Embryonic facial prominence (tissue), 1 donor: ENCODE measurements around the gene WT1.
"Not testable (repeated sequence)": the region's sequence is repeated elsewhere in the genome, so short reads cannot be mapped to it uniquely, and the experiment has no call there.

ENCODE experiments used
- DNase-seq: peaks from one replicate; pipeline ENCODE4 v3.0.0-alpha.2; 2016; ENCODE audit errors: extremely low spot score

The WT1 gene

DNA sequence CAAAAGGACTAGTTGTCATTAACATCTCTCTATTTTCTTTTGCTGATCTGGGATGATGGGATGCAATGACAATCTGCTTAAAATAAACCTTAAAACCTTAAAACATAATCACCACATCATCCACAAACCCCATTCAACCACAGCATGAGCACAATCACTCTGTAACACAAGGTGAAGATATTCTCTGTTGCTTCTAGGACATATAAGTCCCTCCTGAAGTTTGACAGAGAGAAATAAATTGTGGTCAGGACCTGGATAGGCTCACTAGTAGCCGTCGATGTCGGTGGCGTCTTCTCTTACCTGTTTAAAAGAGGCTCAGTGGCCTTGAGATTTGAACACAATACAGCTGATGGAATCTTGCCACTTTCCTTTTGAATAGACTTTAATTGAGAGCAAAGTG lies 47.9 kb downstream of the WT1 start:
- no peak for DNase-seq

DNA sequence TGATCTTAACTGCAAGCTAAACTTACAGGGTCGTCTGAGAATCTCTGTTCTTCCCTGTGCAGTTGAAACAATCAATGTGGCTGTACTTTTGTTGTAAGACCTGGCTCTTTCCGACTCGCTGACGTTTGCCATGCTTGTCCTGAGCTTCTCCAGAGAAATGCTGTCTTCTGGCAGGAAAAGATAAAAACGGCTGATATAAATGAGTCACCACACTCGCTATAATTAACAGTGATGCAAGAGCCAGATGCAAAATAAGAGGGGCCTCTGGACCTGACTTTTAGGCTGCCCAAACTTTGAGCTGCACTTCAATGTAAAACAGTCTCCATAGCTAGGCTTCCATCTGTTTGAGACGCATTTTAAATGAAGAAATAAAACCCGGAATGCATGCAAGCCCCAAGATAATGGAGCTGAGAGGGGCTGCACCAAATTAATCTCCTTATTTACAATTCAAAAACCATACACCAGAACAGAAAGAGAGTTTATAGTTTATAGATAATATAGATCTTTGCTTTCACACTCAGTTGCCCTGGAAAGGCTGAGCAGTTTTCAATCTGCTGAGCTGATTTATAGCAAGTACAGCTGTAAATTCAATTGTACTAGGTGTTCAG lies 48.5 kb downstream of the WT1 start:
- no peak for DNase-seq

DNA sequence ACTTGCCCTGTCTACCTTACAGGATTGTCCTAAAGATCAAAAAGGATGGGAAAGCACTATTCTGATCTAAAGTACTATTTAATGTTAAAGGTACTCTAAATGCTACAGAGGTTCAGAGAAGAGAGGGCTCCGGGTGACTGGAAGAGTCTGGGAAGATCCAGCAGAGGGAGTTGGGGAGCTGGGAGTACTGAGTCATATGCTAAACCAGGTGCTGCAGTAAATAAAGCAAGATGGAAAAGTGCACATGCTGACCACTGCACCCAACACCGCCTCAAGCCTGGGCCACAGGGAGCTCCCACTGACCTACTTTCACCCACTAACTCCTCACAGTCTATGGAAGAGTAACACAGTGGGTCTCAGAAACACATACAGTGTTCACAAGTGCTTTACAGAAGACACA lies 49.3 kb downstream of the WT1 start:
- no peak for DNase-seq

DNA sequence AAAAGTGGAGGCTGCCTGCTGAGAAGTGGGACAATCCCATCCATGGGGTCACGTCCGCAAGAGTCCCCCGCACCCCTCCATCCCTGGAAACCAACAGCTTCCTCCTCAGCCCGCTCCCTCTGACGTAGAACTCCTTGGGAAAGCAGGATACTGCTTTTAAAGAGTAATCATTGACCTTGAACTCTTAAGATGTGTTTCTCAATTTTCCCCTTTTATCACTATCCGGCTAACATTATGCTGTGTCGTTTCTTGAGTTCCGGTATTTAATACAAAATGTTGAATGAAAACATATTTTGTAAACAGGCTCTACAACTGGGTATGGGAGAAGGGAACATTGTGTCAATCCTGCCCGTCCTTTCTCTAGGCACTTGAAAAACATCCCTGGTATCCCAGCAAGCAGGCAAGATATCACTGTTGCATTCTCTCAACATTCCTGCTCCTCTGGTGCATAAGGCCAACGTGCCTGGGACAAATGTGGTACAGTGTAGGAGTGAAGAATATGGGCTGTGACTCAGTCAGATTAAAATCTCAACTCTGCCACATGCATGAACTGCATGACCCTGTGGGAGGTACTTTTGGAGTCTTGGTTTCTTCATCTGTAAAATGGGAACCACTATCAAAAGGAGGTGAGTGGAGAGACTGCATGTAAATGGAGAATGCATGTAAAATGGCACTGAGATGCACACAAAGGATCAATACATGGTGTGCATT lies 52.8 kb downstream of the WT1 start:
- DNase-seq: no peak

DNA sequence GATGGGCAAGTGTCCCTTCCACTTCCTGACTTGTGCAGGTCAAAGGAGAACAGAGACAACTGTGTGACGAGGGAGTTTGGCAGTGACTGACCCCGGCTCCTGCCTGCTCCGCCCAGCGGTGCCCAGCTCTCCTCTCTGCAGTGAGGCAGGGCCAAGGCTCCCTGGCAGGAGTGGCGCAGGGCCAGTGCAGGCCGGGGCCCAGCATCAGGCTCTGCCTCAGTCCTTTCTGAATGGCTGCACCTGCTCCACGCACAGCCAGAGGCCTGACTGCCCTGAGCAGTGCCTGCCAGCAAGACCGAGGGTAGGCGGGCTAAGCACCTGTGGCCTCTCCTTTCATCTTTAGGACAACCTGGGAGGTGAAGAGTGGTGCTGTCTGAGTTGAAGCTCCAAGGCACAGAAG lies 54.2 kb downstream of the WT1 start:
- DNase-seq: no peak

DNA sequence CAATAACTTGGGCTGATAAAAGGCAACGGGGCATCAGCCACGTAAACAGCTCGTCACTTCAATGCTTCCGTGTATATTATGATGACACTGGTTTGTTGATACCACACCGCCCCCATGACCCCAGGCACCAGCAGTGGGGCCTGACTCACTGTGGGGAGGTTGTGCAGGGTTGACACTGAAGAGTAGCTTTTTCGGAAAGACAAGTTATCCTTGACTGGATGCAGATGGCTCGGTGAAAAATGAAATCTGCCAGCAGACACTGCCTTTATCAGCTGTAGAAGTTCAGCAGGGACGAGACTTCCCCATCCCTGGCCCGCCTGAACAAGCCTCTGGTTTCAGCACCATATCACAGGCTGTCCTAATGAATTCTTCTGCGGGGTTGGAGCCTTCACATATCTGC lies 55.6 kb downstream of the WT1 start:
- DNase-seq: no peak

DNA sequence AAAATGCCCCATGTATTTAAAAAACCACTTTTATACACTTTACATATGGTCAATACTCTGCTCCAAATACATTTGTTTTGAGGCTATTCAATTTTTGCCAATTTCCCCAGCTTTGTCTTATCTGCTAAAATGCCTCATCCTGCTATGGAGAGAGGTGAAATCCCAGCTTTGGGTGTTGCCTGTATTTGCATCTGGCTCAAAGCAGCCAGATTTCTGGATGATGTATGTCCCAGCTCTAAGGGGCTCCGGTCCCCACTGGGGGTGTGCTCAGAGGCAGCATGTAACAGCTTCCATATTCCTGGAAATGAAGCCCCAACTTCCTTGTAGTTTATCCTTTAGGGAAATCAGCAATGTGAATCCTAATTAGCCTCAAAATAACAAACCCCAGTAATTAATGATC lies 59.5 kb downstream of the WT1 start:
- no peak for DNase-seq

DNA sequence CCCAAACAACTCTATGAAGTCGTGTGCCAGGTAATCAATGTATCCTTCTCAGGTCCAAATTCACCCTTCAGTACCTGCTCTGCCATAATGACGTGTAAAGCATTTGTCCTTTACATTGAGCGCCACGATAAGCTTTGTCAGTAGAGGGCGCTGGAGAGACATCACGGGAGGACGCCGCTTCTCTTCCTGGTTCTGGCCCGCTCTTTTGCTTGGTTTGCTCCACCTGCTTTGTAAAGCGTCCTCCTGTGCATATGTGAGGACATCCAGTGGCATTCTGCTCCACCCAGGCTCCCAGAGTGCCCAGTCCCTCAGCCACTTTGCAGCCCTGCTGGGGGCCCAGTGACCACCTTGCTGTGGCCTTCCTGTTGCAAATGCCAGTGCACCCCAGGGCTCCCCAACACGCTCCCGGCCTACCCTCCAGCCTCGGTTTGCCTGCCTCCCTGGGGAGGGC lies 61.1 kb downstream of the WT1 start:
- DNase-seq: no peak

DNA sequence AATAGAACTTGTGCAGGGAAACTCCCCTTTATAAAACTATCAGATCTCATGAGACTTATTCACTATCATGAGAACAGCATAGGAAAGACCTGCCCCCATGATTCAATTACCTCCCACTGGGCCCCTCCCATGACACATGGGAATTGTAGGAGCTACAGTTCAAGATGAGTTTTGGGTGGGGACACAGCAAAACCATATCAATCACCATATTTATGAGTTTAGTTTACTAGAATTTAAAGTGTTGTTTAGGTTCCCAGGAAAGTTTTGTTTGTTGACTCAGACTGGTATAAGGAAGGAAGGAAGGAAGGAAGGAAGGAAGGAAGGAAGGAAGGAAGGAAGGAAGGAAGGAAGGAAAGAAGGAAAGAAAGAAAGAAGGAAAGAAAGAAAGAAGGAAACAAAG lies 65.4 kb downstream of the WT1 start:
- not testable (repeated sequence) for DNase-seq

DNA sequence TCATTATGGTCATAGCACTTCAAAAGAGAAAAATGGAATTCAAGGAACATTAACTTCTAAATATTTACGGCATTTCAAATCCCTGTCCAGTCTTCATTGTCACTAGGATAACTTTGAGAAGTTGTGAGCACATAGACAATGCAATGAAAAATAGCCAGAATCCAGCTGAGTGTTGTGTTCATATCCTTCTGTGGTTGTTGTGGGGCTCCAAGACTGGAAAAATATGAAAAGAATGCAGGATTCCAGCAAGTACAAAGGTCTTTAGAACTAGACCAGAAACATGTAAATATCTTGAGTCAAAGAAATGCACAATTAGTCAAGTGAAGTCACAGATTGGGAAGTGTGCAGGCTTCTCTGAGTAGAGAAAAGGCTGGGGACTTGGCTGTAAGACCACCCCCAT lies 68.7 kb downstream of the WT1 start:
- DNase-seq: no peak

DNA sequence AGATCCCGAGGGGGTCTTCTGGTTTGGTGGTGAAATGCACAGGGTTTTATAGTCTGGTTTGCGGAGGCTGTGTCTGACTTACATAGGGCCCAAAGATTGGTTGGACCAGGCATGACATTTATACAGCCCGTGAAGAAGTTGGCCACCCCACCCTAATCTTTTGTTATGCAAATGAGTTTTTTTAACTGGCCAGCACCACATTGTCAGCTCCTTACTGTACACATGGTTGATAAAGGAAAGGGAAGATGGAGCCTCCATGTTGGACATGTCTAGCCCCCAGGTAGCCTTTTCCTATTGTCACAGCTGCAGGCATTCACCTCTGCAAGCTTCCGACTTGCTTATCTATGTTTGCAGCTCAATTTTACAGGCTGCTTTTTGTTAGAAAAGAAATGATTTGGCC lies 70.1 kb downstream of the WT1 start:
- DNase-seq: no peak

DNA sequence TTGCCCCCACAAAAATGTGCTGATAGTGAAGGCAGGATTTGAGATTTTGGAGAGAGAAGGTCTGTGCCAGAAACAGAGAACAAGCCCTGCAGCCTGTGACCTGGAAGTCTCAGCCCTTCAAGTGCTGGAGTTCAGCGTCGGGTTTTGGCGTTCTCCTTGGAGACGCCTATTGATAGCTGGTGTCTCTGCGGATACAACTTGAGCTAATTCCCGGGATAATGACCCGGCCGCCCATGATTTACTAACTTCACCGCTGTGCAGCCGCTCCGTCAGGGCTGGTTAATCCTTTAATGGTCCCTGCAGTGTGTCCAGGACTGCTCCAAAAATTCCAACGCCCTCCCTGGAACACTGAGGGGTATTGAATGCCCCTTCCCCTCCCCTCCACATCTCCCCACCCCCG lies 76.6 kb downstream of the WT1 start:
- DNase-seq: no peak

DNA sequence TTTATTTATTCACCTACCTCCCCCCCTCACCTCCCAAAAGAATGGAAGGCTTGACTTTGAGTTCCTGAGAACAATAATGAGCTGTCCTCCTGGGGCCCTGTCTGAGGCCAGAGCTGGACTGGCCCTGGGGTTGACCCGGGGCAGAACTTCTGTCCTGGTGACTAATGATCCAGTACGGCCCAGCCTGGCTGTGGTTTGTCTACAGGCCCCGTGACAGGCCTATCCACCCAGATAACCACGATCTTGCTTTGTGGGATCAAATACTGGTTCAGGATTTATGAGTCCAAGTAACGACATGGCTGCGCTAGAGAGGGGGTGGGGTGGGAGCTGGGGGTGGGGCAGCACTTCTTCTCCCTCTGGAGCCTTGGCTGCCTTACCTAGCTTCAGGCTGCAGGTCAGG lies 81.5 kb downstream of the WT1 start:
- no peak for DNase-seq

DNA sequence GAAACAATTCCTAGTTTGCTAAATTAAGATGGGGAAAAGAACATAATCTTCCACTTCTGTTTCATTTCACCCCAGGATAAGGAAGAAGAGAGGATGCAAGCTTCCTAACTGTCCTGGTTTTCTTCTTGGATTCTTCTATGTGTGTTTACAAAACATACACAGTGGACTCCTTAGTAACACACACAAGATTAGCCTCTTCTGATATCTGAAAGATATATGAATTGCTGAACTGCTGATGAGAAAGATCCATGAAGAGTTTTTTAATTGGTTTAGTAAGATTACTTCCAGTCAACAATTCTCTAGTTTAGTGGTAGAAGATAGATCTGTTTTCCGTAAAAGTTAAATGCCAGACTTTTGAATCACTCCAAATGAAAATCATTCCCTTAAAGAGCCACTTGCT lies 86.8 kb downstream of the WT1 start:
- no peak for DNase-seq

DNA sequence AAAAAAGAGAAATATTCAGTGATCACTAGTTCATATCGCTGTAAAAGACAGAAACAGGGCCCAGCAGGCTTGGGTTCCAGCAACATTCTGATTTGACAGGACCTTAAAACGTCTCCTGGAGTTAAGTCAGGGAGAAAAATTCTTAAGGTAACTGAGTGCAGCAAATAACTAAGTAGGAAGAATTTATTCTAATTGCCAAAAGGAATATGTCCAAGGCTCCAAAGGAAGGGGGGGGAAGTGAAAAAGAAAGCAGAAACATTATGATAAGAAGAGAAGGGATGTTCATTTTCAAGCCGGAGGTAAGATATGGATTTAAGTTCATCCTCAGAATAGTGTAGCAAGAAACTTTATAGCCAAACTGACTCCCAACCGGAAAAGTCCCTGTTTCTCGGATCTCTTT lies 90.4 kb downstream of the WT1 start:
- no peak for DNase-seq

DNA sequence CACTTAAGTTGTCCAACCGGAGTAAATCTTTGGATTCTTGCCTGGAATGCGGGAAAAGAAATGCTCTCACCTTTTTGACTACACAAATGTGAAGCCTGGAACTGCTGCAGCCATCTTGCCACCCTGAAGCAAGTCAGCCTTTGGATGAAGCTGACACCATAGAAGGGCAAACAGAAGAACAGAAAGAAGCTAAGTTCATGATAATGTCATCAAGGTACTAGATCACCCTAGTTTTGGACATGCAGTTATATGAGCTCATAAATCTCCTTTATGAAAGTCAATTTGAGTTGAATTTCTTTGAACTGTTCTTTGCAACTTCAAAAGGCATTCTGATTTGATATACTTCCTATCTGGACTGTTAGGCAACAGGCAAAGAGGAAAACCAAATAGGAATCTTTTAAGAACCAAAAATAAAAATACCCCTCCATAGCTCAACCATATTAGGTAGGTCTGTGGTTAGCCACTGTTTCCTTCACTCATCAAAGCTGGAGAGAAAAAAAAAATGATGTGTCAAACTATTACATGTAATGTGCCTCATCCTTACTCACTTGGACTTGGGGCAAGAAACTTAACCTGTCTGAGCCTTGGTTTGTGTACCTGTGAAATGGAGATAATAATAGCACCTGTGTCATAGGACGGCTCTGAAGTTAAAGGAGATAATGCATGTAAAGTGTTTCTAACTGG lies 91.9 kb downstream of the WT1 start:
- no peak for DNase-seq

DNA sequence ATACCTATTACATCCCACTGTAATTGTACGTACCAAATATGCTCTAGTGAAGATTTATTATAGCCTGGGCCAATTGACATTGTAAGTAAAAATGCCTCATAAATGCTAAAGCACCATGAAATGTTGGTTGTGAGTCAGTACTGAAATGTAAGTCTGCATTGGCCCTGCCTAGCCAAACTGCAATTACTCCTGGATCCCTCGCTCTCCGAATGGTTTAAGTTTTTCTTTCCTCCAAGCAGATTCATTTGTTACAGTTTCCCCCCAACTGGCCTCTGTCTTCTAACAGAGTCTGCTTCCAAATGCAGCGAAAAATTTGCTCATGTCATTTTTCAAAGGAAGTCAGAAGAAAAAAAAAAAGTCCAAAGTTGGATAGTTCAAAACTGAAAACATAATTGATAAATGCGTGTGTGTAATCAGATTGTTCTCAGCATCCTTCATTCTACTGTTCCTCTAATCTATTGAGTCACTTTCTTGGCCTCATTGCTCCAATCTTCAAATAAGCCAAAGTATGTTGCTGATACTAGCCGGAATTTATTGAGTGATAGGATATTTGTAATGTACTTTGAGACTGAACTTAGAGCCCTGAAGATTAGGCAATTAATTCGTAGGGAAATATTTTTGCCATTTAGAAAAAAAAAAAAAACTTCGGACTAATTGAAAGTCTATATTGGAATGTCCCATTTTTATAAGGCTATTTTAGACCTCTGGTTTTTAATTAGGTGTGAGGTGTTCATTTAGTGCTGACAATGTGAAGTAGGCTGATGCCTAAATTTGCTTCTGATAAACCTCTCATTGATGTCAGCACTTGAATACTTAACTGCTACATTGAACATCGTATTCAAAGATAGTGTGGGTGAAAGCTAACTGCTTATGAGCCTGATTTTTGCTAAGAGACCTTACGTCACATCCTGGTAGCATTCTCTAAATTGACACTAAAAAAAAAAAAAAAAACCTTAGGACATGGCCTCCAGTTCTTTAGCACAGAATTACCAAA lies 93.4 kb downstream of the WT1 start:
- DNase-seq: no peak

DNA sequence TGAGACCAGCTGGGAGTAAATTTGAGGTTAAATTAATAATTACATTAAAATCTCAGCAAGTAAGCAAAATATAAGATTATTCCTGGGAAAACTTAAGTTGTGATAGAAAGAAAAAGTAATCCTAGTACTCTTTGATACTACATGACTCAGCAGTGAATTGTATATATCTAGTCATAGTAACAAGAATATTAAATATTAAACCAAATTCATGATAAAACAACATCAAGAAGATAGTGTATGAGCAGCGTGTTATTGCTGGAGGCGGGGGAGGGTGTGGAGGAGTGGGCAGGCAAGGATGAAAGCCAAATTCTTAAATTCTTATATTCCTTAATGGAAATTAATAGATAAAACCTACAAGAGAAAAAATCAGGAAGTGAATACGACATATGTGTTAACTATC lies 95.2 kb downstream of the WT1 start:
- DNase-seq: no peak
